Fibroblast of lung (primary cell): ENCODE measurements around the gene KCNE3.

Experiments
- EZH2 ChIP-seq: IDR thresholded peaks from 2 replicates; pipeline ENCODE4 v1.5.1; 2012; ENCODE audit warnings: low read length, control low read depth, mild to moderate bottlenecking; ENCODE audit errors: missing control alignments
- TF ChIP-seq, protein P1 (sequence below), 2 donors: IDR thresholded peaks in 1 of 2; conservative IDR thresholded peaks in 1 of 2; 1 replicate in 1 of 2; 2 replicates in 1 of 2; pipeline ENCODE4 v1.5.1; 2011 to 2012; ENCODE audit warnings: low read length in 2 of 2, control low read depth in 1 of 2, inconsistent platforms in 1 of 2, low read depth in 1 of 2, mild to moderate bottlenecking in 1 of 2

DNA sequence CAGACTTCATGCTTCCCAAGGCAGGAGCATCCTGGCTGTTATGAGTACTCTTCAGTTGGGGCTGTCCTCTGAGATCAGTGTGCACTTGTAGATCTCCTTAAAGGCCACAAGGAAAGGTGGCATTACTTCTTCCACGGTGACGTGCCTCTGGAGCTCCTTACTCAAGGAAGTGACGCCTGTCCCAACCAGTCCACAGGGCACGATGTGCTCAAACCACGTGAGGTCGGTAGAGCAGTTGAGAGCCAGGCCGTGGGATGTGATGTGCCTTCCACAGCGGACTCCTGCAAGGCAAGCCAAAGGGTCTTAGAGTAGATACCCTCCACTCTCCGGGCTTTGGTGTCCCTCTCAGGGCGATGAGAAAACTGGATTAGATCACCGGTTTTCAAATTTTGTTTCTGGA is 24.7 kb upstream of the KCNE3 start:
- TF ChIP-seq, protein P1, sequence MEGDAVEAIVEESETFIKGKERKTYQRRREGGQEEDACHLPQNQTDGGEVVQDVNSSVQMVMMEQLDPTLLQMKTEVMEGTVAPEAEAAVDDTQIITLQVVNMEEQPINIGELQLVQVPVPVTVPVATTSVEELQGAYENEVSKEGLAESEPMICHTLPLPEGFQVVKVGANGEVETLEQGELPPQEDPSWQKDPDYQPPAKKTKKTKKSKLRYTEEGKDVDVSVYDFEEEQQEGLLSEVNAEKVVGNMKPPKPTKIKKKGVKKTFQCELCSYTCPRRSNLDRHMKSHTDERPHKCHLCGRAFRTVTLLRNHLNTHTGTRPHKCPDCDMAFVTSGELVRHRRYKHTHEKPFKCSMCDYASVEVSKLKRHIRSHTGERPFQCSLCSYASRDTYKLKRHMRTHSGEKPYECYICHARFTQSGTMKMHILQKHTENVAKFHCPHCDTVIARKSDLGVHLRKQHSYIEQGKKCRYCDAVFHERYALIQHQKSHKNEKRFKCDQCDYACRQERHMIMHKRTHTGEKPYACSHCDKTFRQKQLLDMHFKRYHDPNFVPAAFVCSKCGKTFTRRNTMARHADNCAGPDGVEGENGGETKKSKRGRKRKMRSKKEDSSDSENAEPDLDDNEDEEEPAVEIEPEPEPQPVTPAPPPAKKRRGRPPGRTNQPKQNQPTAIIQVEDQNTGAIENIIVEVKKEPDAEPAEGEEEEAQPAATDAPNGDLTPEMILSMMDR (conservative IDR thresholded peaks at IDR 0.05 in 1 of 2, IDR thresholded peaks at IDR 0.05 in 1 of 2; ENCODE audit: low read depth in 1 of 2, low read length in 2 of 2) = no peak
- TF ChIP-seq EZH2 = no peak
